Osteoblast (primary cell): ENCODE results near the gene BCAT1. TPM values are rescaled to one million over a fixed set of nuclear protein-coding genes. Genes with fewer than 3 reads are reported as not detected.
"Not testable (repeated sequence)": the region's sequence is repeated elsewhere in the genome, so short reads cannot be mapped to it uniquely, and the experiment has no call there.

Experiments
- DNase-seq: peaks from one replicate; pipeline ENCODE4 v3.0.0; 2011; ENCODE audit warnings: low spot score, mixed read lengths; ENCODE audit not compliant: insufficient read length; ENCODE audit errors: missing footprints
- H2AFZ ChIP-seq: 2 replicates; pipeline ENCODE4 v1.6.0; 2011; ENCODE audit warnings: mild to moderate bottlenecking, low read length
- H3K27ac ChIP-seq: 2 replicates; pipeline ENCODE4 v1.5.1; 2011; ENCODE audit warnings: mild to moderate bottlenecking, low read depth, low read length, moderate library complexity
- H3K27me3 ChIP-seq: 2 replicates; pipeline ENCODE4 v1.6.0; 2012; ENCODE audit warnings: mild to moderate bottlenecking, control low read depth, inconsistent platforms, low read length, moderate library complexity; ENCODE audit not compliant: insufficient read depth
- H3K36me3 ChIP-seq: 2 replicates; pipeline ENCODE4 v1.5.1; 2011; ENCODE audit warnings: mild to moderate bottlenecking, low read length, control low read depth, moderate library complexity; ENCODE audit not compliant: insufficient read depth
- H3K4me1 ChIP-seq: 2 replicates; pipeline ENCODE4 v1.5.1; 2011; ENCODE audit warnings: mild to moderate bottlenecking, low read length, control low read depth, moderate library complexity; ENCODE audit not compliant: insufficient read depth
- H3K4me2 ChIP-seq: 2 replicates; pipeline ENCODE4 v1.6.0; 2011; ENCODE audit warnings: mild to moderate bottlenecking, low read length; ENCODE audit not compliant: insufficient read depth
- H3K4me3 ChIP-seq: fragments of 200-600 bp; sonication (generic); 3 replicates; pipeline ENCODE4 v1.5.1; 2012; ENCODE audit warnings: mild to moderate bottlenecking, low read length, inconsistent platforms; ENCODE audit not compliant: insufficient read depth
- H3K79me2 ChIP-seq: 2 replicates; pipeline ENCODE4 v1.6.0; 2012; ENCODE audit warnings: mild to moderate bottlenecking, low read length, control low read depth, inconsistent platforms; ENCODE audit not compliant: insufficient read depth
- H3K9me3 ChIP-seq: 2 replicates; pipeline ENCODE4 v1.5.1; 2011; ENCODE audit warnings: low read depth, low read length, control low read depth
- H4K20me1 ChIP-seq: 2 replicates; pipeline ENCODE4 v1.6.0; 2012; ENCODE audit warnings: mild to moderate bottlenecking, low read length, control low read depth; ENCODE audit not compliant: insufficient read depth
- CTCF ChIP-seq: IDR thresholded peaks from 2 replicates; pipeline ENCODE4 v1.5.1; 2011; ENCODE audit warnings: mild to moderate bottlenecking, low read depth, low read length, moderate library complexity; ENCODE audit errors: extremely low read depth
- total RNA-seq: library from RNA; depleted of rRNA; stranded (reverse); fragments of >200 nt; gene quantifications from 2 replicates; pipeline ENCODE4 v1.2.3, GENCODE V29; 2012

Gene BCAT1
- total RNA-seq, 1 donor = 273 TPM

- no peaks in the 10 kb centered on the region for H3K27me3 ChIP-seq
- no peak overlapping the region for H3K27ac ChIP-seq
- DNase-seq = no peak
- no peak overlapping the region for H3K4me3 ChIP-seq
- no peaks in the 10 kb centered on the region for H3K36me3 ChIP-seq
- no peaks in the 10 kb centered on the region for H4K20me1 ChIP-seq
- H3K79me2 ChIP-seq = peaks cover 52% of the 10 kb centered on the region
- peaks cover 22% of the 10 kb centered on the region for H3K4me1 ChIP-seq
- H3K4me2 ChIP-seq = no peak overlapping the region
- H2AFZ ChIP-seq = no peak overlapping the region
- TF ChIP-seq CTCF = no peak
- no peaks in the 10 kb centered on the region for H3K9me3 ChIP-seq
Measured at GRCh38 chr12:24913953-24914352, 34.9 kb downstream of the BCAT1 start.

GRCh38 chr12:24913130-24913529 lies 35.8 kb downstream of the BCAT1 start:
- Histone ChIP-seq H2AFZ (no peak overlapping the region), H3K9me3 (no peaks in the 10 kb centered on the region), H3K27ac (no peak overlapping the region), H3K79me2 (peaks cover 45% of the 10 kb centered on the region), H3K4me1 (peaks cover 22% of the 10 kb centered on the region), H4K20me1 (no peaks in the 10 kb centered on the region), H3K36me3 (no peaks in the 10 kb centered on the region), H3K27me3 (no peaks in the 10 kb centered on the region), H3K4me2 (no peak overlapping the region), H3K4me3 (no peak overlapping the region)
- TF ChIP-seq CTCF = no peak
- no peak for DNase-seq

- H3K79me2 ChIP-seq = peaks cover 43% of the 10 kb centered on the region
- no peaks in the 10 kb centered on the region for H3K9me3 ChIP-seq
- no peaks in the 10 kb centered on the region for H3K27me3 ChIP-seq
- no peak for TF ChIP-seq CTCF
- H3K4me1 ChIP-seq = peaks cover 22% of the 10 kb centered on the region
- no peaks in the 10 kb centered on the region for H4K20me1 ChIP-seq
- peak overlapping the region; percentile 97 for H3K27ac ChIP-seq
- no peaks in the 10 kb centered on the region for H3K36me3 ChIP-seq
- no peak overlapping the region for H3K4me3 ChIP-seq
- peak overlapping the region; percentile 47 for H2AFZ ChIP-seq
- DNase-seq = peak; percentile 83
- peak overlapping the region; percentile 78 for H3K4me2 ChIP-seq
Measured at GRCh38 chr12:24911271-24911791, 37.6 kb downstream of the BCAT1 start.

GRCh38 chr12:24910192-24910591 lies 38.7 kb downstream of the BCAT1 start:
- H3K9me3 ChIP-seq, H2AFZ ChIP-seq, H3K4me3 ChIP-seq, H3K27me3 ChIP-seq, H4K20me1 ChIP-seq, DNase-seq, H3K36me3 ChIP-seq, H3K4me2 ChIP-seq: not testable (repeated sequence)
- Histone ChIP-seq H3K4me1 (peaks cover 29% of the 10 kb centered on the region), H3K79me2 (peaks cover 35% of the 10 kb centered on the region), H3K27ac (peak overlapping the region; percentile 97)
